ENCODE results near the gene GAB2. TPM values are rescaled to one million over a fixed set of nuclear protein-coding genes. Genes with fewer than 3 reads are reported as not detected.

Gene GAB2
- total RNA-seq, 5 donors from 2014 or later (not counting 1 experiment from before 2014, with no cell fraction given), result 5.4 to 17.2 (median 8.8) TPM

DNA sequence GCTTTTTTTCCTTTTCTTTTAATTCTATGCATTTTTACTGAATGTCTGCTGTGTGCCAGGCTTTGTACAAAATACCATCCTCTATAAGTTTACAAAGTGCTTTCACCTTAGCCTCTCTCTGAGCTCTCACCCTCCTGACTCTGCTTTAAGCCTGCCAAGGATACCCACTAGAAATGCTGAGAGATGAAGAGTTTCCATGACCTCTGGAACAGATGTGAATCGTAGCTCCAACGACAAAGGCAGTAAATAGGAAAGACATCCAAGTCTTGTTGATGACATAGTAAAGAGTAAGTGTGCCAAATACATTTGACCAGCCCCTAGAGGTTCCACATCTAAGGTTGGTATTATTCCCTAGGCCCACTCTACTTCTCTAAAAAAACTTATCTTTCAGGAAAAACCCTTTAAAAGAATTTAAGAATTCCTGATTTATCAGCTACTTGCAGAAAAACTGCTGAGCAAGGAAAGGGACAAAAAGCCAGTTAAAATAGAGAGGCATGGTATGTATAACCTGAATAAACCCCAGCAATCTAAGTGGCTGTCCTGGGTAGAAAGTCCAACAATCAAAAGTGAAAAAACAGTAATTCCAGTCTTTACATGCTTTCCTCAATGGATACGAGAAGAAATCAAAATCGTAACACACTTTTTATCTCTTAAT lies 45.4 kb downstream of the GAB2 start:
- H3K9me3 ChIP-seq, result no peaks in the 10 kb centered on the region
- Mint-ChIP-seq H3K36me3 (no peaks in the 10 kb centered on the region), H3K27ac (no peak overlapping the region), H3K4me3 (no peak overlapping the region), H3K9me3 (peaks cover 0 to 4% (median 0%) of the 10 kb centered on the region in 3 donors), H3K27me3 (no peaks in the 10 kb centered on the region), H3K4me1 (no peaks in the 10 kb centered on the region)
- 94% methylated on average over 2 of the region's 4 CpGs for WGBS (ENCODE audit: insufficient coverage)
- DNase-seq, result no peak
- CTCF ChIA-PET, result no interaction called here
- ATAC-seq (replicated peaks in 1 of 4), result no peak
- no peaks in the 10 kb centered on the region for H3K27me3 ChIP-seq (replicated peaks in 1 of 2; ENCODE audit: control insufficient read depth in 2 of 2, extremely low read depth in 1 of 2, insufficient read depth in 2 of 2, low read length in 1 of 2)
- POLR2A ChIA-PET, result interaction anchor here in 1 of 2 donors (0.6 kb wide), 1 partner anchor 182 kb away, joined by 11 read pairs; no protein-coding TSS in a partner anchor
- H3K36me3 ChIP-seq (ENCODE audit: control insufficient read depth in 2 of 2, extremely low read depth in 1 of 2, insufficient read depth in 1 of 2, low read length in 1 of 2), result no peaks in the 10 kb centered on the region
- no peak overlapping the region for H3K27ac ChIP-seq (ENCODE audit: low read length)
- no peak overlapping the region for H3K4me3 ChIP-seq (ENCODE audit: control insufficient read depth in 1 of 2, extremely low read depth in 1 of 2, low read length in 1 of 2)
- no peaks in the 10 kb centered on the region for H3K4me1 ChIP-seq (ENCODE audit: control insufficient read depth in 1 of 2, extremely low read depth in 1 of 2, insufficient read depth in 2 of 2, low read length in 2 of 2)

DNA sequence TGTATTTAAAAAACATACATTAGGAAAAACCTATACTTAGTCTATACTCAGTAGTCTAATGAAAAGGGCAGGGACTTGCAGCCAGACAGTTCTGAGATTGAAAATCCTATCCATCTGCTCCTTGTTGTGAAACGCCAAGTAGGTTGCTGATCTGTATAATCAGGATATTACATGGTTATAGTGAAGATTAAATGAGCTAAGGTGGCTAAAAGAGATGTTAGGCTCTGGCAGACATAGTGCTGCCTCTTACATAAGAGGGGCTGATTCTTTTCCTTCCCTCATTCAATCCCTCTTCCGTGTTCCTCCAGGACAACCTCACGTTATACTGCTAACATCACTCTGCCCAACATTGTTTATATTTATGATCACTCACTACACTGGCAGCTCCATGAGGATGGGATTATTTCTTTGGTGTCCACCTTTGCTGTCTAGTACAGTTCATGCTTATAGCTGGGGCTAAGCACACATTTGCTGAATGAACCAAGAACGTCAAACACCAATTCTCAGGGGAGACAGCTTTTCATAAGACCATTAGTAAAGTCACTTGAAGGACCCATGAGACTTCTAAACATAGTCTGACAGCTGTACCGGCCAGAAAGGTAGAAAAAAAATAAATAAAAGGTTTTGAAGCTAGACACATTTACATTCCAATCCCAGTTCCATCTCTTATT lies 46.3 kb downstream of the GAB2 start:
- Mint-ChIP-seq H3K36me3 (no peaks in the 10 kb centered on the region), H3K27ac (no peak overlapping the region), H3K27me3 (no peaks in the 10 kb centered on the region), H3K4me1 (no peaks in the 10 kb centered on the region), H3K4me3 (no peak overlapping the region), H3K9me3 (peaks cover 0 to under 1% (median 0%) of the 10 kb centered on the region in 3 donors)
- H3K4me1 ChIP-seq (ENCODE audit: control insufficient read depth in 1 of 2, extremely low read depth in 1 of 2, insufficient read depth in 2 of 2, low read length in 2 of 2), result no peaks in the 10 kb centered on the region
- CTCF ChIA-PET, result no interaction called here
- H3K9me3 ChIP-seq, result no peaks in the 10 kb centered on the region
- no CpG with 5 or more reads among the region's 5 CpGs for WGBS (ENCODE audit: insufficient coverage)
- no peak overlapping the region for H3K4me3 ChIP-seq (ENCODE audit: control insufficient read depth in 1 of 2, extremely low read depth in 1 of 2, low read length in 1 of 2)
- no peak overlapping the region for H3K27ac ChIP-seq (ENCODE audit: low read length)
- no peaks in the 10 kb centered on the region for H3K36me3 ChIP-seq (ENCODE audit: control insufficient read depth in 2 of 2, extremely low read depth in 1 of 2, insufficient read depth in 1 of 2, low read length in 1 of 2)
- DNase-seq, result no peak
- H3K27me3 ChIP-seq (replicated peaks in 1 of 2; ENCODE audit: control insufficient read depth in 2 of 2, extremely low read depth in 1 of 2, insufficient read depth in 2 of 2, low read length in 1 of 2), result no peaks in the 10 kb centered on the region
- POLR2A ChIA-PET, result no interaction called here
- ATAC-seq (replicated peaks in 1 of 4), result no peak

DNA sequence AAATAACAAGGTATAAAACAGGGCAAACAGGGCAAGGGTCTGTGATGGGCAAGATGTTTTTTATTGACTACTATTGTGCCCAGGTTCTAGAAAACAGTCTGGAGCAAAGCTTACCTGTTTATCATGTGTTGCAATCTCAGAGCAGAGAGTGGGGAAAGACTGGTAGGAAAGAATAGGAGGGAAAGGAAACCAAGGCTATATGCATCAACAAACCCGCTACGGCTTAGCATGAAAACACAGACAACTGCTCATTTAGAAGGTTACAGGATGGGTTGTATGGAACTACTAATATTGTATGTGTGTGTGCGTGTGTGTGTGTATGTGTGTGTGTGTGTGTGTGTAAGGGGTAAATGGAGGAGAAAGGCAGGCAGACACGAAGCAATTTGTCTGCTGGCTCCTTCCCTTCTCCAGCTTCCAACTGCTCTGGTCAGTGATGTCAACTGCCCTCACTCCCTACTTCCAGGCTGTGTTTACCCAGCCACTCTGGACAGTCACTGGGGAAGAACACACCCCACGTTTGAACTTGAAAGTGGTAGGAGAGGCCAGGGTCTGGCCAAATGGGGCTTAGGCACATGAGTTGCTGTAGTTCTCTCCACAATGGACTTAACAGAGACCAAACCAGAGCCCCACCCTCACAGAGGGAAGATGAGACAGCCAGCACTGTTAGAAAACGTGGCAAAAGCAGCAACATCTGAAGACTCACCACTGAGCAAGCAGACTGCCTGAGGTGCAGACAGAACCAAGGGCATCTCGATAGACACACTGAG lies 47.0 kb downstream of the GAB2 start:
- Mint-ChIP-seq H3K27ac (no peak overlapping the region), H3K4me1 (no peaks in the 10 kb centered on the region), H3K9me3 (no peaks in the 10 kb centered on the region), H3K27me3 (no peaks in the 10 kb centered on the region), H3K36me3 (no peaks in the 10 kb centered on the region), H3K4me3 (no peak overlapping the region)
- no peak for DNase-seq
- no peaks in the 10 kb centered on the region for H3K27me3 ChIP-seq (replicated peaks in 1 of 2; ENCODE audit: control insufficient read depth in 2 of 2, extremely low read depth in 1 of 2, insufficient read depth in 2 of 2, low read length in 1 of 2)
- no peaks in the 10 kb centered on the region for H3K4me1 ChIP-seq (ENCODE audit: control insufficient read depth in 1 of 2, extremely low read depth in 1 of 2, insufficient read depth in 2 of 2, low read length in 2 of 2)
- WGBS (ENCODE audit: insufficient coverage), result 82% methylated on average over 4 of the region's 7 CpGs
- no peak overlapping the region for H3K4me3 ChIP-seq (ENCODE audit: control insufficient read depth in 1 of 2, extremely low read depth in 1 of 2, low read length in 1 of 2)
- H3K27ac ChIP-seq (ENCODE audit: low read length), result no peak overlapping the region
- ChIA-PET CTCF (no interaction called here), POLR2A (no interaction called here)
- no peaks in the 10 kb centered on the region for H3K9me3 ChIP-seq
- H3K36me3 ChIP-seq (ENCODE audit: control insufficient read depth in 2 of 2, extremely low read depth in 1 of 2, insufficient read depth in 1 of 2, low read length in 1 of 2), result no peaks in the 10 kb centered on the region
- no peak for ATAC-seq (replicated peaks in 1 of 4)

DNA sequence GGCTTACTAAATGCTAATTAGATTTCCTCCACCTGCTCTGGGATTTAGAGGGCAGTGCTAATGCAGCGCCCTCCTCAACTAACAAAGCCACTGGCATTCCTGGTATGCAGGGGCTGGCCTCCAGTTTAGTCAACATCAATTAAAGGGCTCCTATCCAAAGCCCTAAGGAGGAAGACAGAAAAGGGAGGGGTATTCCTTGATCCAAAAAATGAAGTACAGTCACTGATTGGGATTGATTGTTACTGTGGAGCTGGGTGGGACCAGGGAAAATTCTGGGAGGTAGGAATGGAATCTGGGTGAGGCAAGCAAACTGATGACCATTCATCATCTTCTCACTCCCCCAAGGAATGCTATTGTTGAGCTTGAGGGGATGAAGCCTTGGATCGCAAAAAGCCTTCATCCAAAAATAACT lies 52.2 kb downstream of the GAB2 start:
- Histone ChIP-seq H3K27me3 (replicated peaks in 1 of 2; ENCODE audit: control insufficient read depth in 2 of 2, extremely low read depth in 1 of 2, insufficient read depth in 2 of 2, low read length in 1 of 2) (no peaks in the 10 kb centered on the region), H3K36me3 (ENCODE audit: control insufficient read depth in 2 of 2, extremely low read depth in 1 of 2, insufficient read depth in 1 of 2, low read length in 1 of 2) (no peaks in the 10 kb centered on the region), H3K9me3 (no peaks in the 10 kb centered on the region), H3K27ac (ENCODE audit: low read length) (no peak overlapping the region), H3K4me1 (ENCODE audit: control insufficient read depth in 1 of 2, extremely low read depth in 1 of 2, insufficient read depth in 2 of 2, low read length in 2 of 2) (no peaks in the 10 kb centered on the region), H3K4me3 (ENCODE audit: control insufficient read depth in 1 of 2, extremely low read depth in 1 of 2, low read length in 1 of 2) (no peak overlapping the region)
- Mint-ChIP-seq H3K4me1 (no peaks in the 10 kb centered on the region), H3K9me3 (no peaks in the 10 kb centered on the region), H3K36me3 (no peaks in the 10 kb centered on the region), H3K27me3 (peaks cover 0 to 2% of the 10 kb centered on the region in 2 donors), H3K4me3 (no peak overlapping the region), H3K27ac (no peak overlapping the region)
- no peak for ATAC-seq (replicated peaks in 1 of 4)
- POLR2A ChIA-PET, result no interaction called here
- WGBS (ENCODE audit: insufficient coverage), result 80% methylated on average over 1 of the region's 2 CpGs
- CTCF ChIA-PET, result no interaction called here
- DNase-seq, result no peak

DNA sequence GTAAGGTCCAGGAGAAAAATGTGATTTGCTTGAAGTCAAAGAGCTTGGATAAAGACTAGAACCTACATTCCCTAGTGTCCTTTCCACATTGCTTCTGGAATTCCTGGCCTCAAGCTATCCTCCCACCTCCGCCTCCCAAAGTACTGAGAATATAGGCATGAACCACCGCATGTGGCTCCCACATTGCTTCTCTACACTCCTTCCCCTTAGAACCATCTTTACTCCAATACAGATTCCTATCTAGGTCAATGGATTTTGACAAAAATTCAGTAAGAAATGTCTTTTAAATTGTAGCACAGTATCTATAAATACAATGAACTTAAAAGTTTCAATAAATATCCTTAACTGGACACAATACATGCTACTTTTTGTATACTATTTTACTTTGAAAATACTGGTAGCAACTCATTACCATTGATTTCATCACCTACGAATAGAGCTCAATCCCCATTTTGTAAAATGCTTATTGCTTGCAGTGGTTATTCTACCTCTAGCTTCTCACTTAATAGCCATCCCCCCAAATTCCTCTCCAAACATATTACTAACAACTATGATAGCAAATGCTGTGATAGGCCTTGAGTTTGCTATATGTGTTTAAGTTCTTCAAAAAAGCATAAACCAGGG lies 53.4 kb downstream of the GAB2 start:
- WGBS (ENCODE audit: insufficient coverage), result 100% methylated on average over 1 of the region's 3 CpGs
- Histone ChIP-seq H3K27ac (ENCODE audit: low read length) (no peak overlapping the region), H3K4me3 (ENCODE audit: control insufficient read depth in 1 of 2, extremely low read depth in 1 of 2, low read length in 1 of 2) (no peak overlapping the region), H3K9me3 (no peaks in the 10 kb centered on the region), H3K4me1 (ENCODE audit: control insufficient read depth in 1 of 2, extremely low read depth in 1 of 2, insufficient read depth in 2 of 2, low read length in 2 of 2) (no peaks in the 10 kb centered on the region), H3K27me3 (replicated peaks in 1 of 2; ENCODE audit: control insufficient read depth in 2 of 2, extremely low read depth in 1 of 2, insufficient read depth in 2 of 2, low read length in 1 of 2) (no peaks in the 10 kb centered on the region), H3K36me3 (ENCODE audit: control insufficient read depth in 2 of 2, extremely low read depth in 1 of 2, insufficient read depth in 1 of 2, low read length in 1 of 2) (no peaks in the 10 kb centered on the region)
- ATAC-seq (replicated peaks in 1 of 4), result no peak
- DNase-seq, result no peak
- peaks cover 0 to 6% (median 0%) of the 10 kb centered on the region in 3 donors for H3K4me1 Mint-ChIP-seq
- ChIA-PET CTCF (no interaction called here), POLR2A (no interaction called here)
- H3K36me3 Mint-ChIP-seq, result no peaks in the 10 kb centered on the region
- no peak overlapping the region for H3K27ac Mint-ChIP-seq
- H3K4me3 Mint-ChIP-seq, result no peak overlapping the region
- no peaks in the 10 kb centered on the region for H3K9me3 Mint-ChIP-seq
- H3K27me3 Mint-ChIP-seq, result peaks cover 0 to 2% of the 10 kb centered on the region in 2 donors

DNA sequence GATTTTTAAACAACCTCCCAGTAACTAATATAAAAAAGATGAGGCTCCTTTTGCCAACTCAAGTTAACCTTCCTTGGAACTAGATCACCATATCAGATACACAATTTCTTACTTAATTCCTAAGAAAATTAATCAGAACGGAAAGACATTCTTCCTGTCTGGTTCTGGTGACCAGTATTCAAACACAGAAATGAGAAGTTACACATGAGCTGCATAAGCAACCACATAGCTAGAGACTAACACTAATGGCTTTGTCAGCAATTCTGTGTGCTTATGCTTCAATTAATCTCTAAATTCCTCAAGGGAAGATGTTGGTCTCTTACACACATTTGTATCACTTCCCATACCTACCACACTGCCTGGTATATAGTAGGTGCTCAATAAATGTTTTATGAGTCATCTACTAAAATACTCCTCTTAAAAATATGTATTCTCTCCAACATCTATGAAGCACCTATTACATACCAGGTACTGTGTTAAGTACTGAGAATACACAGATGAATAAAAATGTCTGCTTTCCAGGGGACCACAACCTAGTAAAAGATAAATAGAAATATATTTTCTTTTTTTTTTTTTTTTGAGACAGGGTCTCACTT lies 54.5 kb downstream of the GAB2 start:
- Histone ChIP-seq H3K4me1 (ENCODE audit: control insufficient read depth in 1 of 2, extremely low read depth in 1 of 2, insufficient read depth in 2 of 2, low read length in 2 of 2) (no peaks in the 10 kb centered on the region), H3K4me3 (ENCODE audit: control insufficient read depth in 1 of 2, extremely low read depth in 1 of 2, low read length in 1 of 2) (no peak overlapping the region), H3K27me3 (replicated peaks in 1 of 2; ENCODE audit: control insufficient read depth in 2 of 2, extremely low read depth in 1 of 2, insufficient read depth in 2 of 2, low read length in 1 of 2) (no peaks in the 10 kb centered on the region), H3K9me3 (no peaks in the 10 kb centered on the region), H3K36me3 (ENCODE audit: control insufficient read depth in 2 of 2, extremely low read depth in 1 of 2, insufficient read depth in 1 of 2, low read length in 1 of 2) (no peaks in the 10 kb centered on the region), H3K27ac (ENCODE audit: low read length) (no peak overlapping the region)
- H3K9me3 Mint-ChIP-seq, result no peaks in the 10 kb centered on the region
- no peak for DNase-seq
- H3K36me3 Mint-ChIP-seq, result no peaks in the 10 kb centered on the region
- WGBS (ENCODE audit: insufficient coverage), result no CpG with 5 or more reads among the region's 1 CpG
- peaks cover 0 to 2% of the 10 kb centered on the region in 2 donors for H3K27me3 Mint-ChIP-seq
- no peak overlapping the region for H3K27ac Mint-ChIP-seq
- H3K4me1 Mint-ChIP-seq, result peaks cover 0 to 6% (median 0%) of the 10 kb centered on the region in 3 donors
- POLR2A ChIA-PET, result no interaction called here
- ATAC-seq (replicated peaks in 1 of 4), result no peak
- CTCF ChIA-PET, result no interaction called here
- no peak overlapping the region for H3K4me3 Mint-ChIP-seq

All from T-cell (primary cell).